Right renal pelvis (tissue), 4 donors: ENCODE data around the gene CSNK1D. TPM values are rescaled to one million over a fixed set of nuclear protein-coding genes. Genes with fewer than 3 reads are reported as not detected.

ENCODE experiments used
- DNase-seq, 4 donors: peaks; one replicate each; pipeline ENCODE4 v3.0.0-alpha.2; 2013; ENCODE audit warnings: low read depth in 4 of 4, low spot score in 3 of 4, missing footprints in 1 of 4
- polyA plus RNA-seq, 4 donors: library from polyadenylated mRNA; unstranded; fragments of 120-200 nt; gene quantifications; one replicate each; pipeline ENCODE4 v1.2.1, GENCODE V29; 2013; ENCODE audit not compliant: insufficient read length in 4 of 4

Gene CSNK1D
- polyA plus RNA-seq, 4 donors: 112 to 135 (median 122) TPM

DNA sequence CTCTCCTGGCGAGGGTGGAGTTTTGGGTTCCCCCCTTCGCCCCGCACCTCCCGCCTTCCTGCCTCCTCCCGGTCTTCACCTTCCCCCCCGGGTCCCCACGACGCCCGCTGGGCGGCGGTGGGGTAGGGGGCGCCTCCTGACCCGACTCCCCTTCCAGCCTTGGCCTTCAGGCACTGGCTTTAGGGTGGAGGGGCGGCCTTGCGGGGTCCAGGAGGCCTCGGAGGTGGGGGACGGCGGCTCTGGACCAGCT, 42.3 kb downstream of the CSNK1D start:
- no peak for DNase-seq

DNA sequence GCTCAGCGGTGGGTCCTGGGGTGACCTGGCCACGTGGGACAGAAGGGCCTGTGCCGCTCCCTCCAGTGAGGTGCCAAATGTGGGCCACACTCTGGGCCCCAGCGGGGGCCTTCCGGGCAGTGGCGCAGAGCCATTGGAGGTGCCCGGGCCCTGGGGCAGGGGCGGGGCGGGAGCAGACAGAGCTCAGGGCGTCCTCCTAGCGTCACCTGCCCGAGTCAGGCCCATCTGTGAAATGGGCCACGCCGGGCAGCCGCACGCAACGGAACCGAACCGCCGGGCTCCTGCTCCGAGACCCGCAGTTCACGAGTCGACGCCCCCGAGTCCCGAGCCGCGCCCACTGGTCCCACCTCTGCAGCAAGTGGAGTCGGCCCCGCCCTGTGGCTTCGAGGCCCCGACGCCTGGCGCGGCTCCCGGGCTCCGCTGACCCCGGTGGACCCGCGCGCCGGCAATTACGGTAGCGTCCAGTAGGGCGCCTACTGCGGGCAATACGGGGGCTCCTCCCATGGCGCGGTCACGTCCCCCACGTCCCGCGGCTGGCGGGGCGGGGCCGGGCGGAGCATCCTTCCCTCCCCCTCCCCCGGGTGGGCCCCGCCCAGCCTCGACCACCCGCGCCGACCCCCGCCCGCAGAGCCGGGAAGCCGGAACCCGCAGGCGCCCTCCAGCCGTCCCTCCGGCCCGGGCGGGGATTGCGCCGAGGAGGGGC, 42.7 kb downstream of the CSNK1D start:
- DNase-seq: no peak

DNA sequence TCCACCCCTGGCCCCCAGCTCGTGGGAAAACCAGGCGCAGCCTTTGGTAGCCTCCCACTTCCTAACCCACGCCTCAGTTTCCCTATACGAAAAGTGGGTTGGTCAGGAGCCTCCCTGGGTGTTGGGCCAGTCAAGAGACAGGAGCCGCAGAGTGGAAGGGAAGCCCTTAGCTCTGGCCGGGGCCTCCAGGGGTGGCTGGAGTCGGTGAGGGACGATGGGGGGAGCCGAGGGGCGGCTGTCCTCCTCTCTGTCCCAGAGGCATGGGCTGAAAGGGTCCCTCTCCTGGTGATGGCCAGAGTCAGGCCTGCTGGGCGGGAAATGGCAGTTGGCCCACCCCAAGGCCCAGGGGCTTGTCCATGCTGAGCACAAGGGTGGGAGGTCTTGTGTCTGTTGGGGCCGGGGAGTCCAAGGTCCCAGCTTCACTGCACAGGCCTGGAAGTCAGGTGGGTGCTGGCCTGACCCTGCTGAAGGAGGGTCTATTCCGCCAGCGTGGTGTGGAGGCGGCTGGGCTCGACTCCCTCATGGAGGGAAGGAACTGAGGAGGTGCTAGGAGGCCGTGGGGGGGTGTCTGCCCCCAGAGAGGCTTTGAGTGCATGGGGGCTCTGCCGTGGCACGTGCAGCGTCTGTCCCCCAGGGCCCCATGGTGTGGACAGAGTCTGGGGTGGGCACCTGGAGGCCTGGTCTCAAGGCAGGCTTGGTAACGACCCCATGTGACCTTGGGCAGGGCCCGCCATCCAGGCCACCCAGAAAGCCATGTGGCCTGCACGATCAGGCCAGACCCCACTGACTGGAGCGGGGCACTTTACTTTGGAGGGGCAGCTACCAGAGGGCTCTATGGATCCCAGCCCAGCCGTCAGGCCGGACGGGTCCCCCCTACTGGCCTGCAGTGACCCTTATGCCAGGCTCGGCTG, 43.5 kb downstream of the CSNK1D start:
- no peak for DNase-seq

DNA sequence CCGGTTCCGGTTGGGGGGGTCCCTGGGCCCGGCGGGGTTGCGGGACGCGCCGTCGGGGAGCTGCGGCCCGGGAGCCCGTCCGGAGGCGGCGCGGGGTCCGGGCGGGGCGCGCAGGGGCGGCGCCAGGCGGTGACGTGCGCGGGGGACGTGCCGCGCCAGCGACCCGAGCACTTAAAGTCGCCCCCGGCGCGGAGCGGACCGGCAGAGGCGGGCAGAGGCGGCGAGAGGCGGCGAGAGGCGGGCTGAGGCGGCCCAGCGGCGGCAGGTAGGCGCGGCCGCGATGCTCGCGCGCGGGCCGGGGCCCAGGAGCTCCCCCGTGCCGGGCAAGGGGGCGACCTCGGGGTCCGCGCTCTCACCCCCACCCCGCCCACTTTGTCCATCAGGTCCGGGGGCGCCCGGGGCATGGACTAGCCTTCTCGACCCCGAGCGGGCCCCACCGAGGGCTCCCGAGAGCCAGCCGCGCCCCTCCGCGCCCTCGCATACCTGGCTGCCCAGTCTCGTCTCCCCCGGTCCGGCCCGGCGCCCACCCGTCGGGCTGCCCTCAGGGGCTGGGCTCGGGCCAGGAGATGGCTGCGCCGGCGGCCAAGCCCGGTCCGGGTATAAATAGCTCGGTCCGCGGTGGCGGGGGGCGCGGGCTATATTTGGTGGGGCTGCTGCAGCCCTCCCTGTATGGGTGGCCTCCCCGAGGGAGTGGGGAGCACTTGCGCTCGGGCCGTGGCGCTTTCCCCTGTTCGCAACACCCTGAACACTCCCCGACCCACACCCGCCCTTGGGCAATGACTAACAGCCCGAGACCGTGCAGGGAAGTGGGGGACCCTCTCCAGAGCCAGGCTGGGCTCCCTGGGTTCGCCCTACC, 44.4 kb downstream of the CSNK1D start, which contains the start of gene SLC16A3:
TSS of gene SLC16A3 (plus strand) at position 201 of the 856 bp plus-strand sequence. CDS start 6,967 bp downstream, outside the sequence.
- DNase-seq: no peak

DNA sequence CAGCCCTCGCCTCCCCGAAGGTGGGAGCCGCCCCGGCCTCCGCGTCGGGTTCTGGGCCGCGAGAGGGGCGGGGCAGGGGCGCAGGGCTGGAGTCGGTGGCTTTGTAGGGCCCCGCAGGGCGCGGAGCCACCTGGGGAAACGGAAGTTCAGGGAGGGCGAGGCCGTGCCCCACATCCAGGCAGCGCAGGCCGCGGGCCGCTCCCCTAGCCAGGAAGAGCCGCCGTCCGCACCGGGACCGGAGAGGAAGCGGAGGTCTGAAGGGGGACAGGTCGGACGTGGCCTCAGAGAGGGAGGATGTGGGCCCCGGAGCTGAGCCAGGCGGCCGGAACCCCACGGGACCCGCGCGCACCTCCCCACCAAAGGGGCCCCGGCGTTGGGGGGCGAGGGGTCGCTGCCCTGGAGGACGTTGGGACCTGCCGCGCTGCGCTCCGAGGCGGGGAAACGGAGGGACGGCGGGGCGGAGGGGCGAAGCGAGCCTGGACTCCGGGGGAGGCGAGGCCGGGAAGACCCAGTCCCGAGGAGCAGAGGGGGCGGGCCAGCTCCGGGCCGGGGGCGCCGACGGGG, 45.1 kb downstream of the CSNK1D start:
- DNase-seq: no peak

DNA sequence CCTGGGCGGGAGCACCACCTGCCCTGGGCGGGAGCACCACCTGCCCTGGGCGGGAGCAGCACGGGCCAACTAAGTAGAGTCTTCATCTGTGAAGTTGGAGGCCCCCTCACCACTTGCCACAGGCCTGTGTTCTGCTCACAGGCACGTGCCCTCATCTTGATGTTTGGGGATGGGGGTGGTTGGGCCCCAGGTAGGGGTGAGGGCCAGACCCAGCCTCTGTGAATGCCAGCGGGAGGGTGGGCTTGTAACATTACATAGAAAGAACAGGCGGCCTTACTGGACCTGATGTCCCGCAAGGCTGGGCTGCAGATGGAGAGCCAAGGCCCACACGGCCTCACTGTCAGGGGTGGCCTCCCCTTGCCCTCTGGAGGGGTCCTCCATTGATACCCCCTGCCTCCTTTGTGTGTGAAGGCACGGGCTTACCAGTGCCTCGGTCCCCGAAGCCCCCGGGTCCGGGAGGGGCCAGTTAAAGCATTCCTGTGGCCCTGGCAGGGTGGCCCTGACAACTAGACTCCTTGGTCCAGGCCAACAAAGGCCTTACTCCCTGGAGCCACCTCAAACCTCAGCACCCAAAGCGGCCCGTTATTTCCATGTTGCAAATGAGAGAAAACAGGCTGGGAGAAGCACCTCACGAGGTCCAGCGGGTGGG, 45.7 kb downstream of the CSNK1D start:
- DNase-seq: no peak

DNA sequence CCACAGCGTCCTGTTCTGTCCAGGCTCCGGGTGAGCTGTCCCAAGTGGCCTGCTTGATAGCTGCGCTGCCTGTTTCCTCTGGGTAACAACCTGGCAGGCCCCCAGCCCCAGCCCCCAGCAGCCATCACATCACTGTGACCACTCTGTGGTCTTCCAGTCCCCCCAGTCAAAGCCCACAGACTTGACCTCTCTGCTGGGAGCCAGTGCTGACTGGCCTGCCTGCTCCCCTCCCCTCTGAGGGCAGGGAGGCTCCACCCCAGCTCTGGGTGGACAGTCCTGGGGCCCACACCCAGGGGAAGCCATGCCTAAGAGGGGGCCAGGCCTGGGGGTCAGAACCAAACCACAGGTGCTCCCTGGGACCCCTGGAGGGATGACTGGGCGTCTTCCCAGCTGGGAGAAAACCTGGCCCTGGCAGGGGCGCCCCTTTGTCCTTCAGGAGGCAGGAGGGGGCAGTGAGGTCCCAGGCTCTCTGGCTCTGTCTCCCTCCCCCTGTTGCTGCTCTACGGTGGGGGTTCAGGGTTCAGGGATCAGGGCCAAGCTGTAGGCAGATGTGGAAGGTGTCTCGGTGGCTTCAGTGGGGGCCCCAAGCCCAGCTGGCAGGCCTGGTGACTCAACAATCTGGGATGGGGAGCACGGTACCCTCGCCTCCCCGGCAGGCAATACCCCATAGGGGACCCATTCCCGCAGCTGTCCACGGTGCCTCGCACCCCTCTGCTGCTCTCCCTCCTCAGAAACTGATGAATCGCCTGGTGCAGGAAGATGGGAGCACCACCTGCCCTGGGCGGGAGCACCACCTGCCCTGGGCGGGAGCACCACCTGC, 46.5 kb downstream of the CSNK1D start:
- DNase-seq: no peak

DNA sequence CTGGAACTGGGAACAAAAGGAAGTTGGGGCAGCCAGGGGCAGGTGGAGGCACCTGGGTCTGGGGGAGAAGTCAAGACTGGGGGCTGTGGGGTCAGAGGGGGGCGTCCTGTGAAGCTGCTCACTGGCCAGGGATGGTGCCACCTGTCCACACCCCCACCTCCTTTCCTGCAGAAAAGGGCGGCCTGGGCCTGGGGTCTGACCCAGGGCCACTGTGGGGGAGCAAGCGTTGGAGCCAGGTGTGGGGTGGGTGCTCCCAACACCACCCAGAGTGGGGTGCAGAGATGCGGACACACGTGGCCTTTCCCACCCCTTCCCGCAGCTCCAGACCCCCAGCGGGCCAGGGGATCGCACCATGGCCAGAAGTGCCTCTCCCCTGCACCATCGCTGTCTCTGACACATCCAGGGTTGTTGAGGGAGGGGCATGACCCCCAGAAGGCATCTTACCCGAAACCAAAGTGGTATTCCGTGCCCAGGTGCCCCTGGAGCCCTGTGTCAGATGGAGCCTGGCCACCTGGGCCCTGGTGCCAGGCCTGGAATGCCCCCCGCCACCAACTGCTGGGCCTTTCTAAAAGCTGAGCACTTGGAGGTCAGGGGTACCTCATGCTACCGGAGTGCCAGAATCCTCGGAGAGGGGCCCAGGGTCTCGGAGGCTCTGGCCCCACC, 47.2 kb downstream of the CSNK1D start:
- DNase-seq: no peak

DNA sequence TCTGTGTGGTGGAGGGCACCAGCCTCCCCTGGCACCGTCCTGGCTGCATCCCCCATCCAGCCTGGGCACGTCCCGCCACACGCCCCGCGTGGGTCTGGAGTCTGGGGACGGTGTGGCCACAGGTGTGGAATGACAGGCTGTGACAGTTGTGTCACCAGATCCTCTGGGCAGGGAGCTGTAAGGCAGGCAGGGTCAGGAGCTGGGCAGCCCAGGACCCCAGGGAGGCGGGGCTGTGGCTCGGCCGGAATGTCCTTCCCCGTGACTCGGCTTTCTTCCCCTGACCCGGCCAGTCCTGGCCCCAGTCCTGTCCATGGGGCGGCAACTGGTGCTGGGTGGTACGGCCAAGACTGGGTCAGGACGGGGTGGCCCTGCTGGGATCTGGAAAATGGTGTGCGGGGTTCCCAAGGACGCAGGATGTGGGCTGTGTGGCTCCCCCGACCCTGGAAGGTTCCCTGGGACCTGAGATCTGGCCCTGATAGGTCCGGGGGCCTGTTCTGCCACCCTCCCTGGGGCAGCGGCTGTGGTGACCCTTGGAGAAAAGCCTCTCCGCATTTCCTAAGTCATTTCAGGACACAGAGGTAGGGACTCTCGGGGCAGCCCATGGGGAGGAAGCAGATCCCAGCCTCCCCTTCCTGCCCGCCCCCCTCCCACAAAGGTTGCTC, 48.0 kb downstream of the CSNK1D start:
- DNase-seq: no peak

DNA sequence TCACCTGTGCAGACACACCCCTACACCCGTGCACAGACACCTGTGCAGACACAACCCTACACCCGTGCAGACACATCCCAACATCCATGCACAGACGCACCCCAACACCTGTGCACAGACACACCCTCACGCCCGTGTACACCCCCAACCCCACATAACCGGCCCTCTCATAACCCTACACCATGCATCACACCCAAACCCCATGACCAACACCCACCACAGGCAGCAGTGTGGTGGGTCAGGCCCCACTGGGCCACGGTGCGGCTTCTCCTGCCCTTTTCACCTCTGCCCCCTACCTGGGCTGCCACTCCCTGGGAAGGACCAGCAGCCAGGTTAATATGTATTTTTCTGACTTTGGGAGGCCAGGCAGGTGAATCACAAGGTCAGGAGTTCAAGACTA, 48.8 kb downstream of the CSNK1D start:
- no peak for DNase-seq

DNA sequence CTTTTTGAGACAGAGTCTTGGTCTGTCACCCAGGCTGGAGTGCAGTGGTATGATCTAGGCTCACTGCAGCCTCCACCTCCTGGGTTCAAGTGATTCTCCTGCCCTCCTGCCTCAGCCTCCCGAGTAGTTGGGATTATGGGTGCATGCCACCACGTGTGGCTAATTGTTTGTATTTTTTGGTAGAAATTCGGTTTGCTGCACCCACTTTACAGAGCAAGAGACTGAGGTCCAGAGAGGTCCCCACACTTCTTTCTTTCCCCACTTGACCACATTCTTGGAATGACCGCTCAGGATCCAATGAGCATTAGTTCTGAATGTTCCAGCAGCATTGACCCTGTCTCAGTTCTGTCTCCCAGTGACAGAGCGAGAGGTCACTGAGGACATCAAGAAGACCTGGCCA, 50.0 kb downstream of the CSNK1D start:
- no peak for DNase-seq

DNA sequence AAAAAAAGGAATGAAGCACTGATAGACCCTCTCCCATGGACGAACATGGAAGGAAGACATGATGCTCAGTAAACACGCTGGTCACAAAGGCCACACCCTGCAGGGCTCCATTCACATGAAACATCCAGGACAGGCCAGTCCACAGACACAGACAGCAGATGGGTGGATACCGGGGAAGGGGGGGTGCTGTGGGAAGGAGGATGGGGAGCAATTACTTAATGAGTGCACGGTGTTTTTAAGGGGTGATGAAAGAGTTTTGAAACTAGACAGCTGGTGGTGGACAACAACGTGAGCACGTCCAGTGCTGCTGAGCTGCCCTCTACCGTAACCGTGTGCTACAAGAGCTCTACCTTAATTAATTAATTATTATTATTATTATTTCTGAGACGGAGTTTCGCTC, 50.7 kb downstream of the CSNK1D start:
- DNase-seq: no peak

DNA sequence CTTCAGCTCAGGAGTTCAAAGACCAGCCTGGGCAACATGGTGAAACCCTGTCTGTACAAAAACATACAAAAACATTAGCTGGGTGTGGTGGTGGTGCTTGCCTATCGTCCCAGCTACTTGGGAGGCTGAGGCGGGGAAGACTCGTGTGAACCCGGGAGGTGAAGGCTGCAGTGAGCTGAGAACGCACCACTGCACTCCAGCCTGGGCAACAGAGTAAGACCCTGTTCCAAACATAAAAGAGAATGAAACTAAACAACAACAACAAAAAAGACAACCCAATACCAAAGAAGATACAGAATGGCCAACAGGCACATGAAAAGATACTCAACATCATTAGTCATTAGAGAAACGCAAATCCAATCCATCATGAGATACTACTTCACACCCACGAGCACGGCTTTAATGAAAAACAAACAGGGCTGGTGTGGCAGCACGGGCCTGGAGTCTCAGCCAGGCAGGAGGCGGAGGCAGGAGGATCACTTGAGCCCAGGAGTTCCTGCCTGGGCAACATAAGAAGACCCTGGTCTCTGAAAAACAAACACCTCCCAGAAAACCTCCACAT, 52.1 kb downstream of the CSNK1D start:
- DNase-seq: no peak

DNA sequence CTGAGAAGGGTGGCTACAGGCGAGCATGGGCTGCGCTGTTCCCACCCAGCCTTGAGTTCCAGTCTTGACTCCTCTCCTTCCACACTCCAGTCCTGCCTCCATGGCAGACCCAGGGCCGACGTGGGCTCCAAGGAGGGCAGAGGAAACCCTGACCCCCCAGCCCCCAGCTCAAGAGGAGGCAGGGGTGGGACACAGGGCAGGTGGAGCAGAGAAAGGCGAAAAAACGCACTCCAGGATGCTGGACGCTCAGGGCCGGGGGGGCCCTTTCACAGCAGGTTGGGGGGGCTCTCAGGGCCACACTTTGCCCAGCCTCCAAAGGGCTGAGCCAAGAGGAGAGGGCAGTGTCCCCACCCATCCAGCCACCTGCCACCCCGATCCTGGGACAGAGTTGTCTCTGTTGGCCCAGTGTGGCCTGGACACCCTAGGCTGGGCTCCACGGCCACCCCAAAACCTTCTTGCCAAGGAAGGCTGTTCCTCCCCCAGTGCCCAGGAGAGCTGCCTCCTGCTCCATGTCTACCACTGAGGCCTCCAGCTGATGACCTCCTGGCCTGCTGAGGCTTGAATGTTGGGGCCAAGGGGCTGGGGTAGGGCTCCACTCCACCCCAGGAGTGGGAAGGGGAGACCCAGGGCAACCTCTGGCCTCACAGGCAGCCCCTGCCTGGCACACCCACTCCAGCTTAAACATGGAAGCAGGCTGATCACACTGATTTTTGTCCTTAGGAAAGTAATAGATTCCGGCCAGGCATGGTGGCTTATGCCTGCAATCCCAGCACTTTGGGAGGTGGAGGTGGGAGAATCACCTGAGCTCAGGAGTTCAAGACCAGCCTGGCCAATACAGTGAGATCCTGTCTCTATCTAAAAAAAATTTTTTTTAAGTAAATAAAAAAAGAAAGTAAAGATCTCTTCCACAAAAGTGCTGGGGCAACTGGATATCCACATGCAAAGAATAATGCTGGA, 53.5 kb downstream of the CSNK1D start:
- DNase-seq: no peak

DNA sequence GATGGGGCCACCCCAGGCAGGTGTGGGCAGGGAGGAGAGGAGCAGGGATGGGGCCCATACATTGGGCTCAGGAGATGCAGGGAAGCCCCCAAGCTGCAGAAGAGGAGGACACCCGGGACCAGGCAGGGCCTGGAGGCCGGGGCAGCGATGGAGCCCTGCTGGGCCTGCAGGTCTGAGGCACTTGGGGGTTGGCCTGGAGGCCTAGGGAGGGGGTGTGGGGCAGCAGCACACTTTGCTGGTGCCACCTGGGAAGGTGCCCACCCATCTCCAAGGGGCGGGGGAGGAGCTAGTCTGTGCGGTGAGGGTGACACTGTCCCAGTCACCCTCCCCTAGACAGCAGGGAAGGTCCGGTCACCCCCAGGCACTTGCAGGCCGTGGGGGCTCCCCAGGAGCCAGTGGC, 54.4 kb downstream of the CSNK1D start:
- no peak for DNase-seq

DNA sequence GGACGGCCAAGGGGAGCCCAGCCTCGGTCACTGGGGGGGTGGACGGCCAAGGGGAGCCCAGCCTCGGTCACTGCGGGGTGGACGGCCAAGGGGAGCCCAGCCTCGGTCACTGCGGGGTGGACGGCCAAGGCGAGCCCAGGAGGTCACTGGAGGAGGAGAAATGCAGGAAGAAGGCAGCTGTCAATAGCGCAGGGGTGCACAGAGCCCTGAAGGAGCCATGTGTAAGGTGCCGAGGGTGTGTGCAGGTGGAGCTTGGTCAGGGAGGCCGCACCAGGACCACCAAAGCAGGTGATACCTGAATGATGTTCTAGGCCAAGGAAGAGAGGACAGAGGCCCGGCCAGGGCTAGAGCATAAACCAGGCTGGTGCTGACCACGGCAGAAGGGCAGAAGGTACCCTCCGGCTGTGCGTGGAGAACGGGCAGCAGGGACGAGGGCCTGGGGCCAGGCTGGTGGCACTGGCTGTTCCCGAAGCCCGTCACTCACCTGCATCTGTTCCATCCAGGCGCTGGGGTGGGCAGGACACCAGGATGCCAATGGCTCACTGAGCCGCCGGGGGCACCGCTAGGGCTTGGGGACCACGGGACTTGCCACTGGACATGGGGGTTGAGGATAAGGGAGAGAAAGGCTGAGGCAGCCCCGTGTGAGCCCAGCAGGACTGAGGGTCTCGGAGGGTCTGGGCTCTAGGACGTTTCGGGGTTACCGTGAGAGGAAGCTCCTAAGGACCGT, 55.0 kb downstream of the CSNK1D start:
- no peak for DNase-seq
